Left cardiac atrium (tissue), 4 donors: ENCODE measurements around the gene RPUSD1. TPM values are rescaled to one million over a fixed set of nuclear protein-coding genes. Genes with fewer than 3 reads are reported as not detected.

Experiments
- ATAC-seq, 2 donors: fragments of 200-7000 bp; cut with Tn5 transposase; one replicate each; pipeline ENCODE4 v1.9.1; 2020; ENCODE audit warnings: mild to moderate bottlenecking in 2 of 2, moderate library complexity in 2 of 2
- DNase-seq: peaks from one replicate; pipeline ENCODE4 v3.0.0-alpha.2; 2020
- intact Hi-C, 2 donors: fragments of 100-400 bp; cut with DNase I; formaldehyde crosslinking; loops; one replicate each; pipeline versions ENCODE4 v1.14.1 to v1.15.1; 2022 to 2023
- total RNA-seq, 2 donors: library from RNA; stranded (reverse); fragmentation: NEBNext Ultra II Directional; extraction: Animal tissue kit (Norgen Biotek cat#: 25700); gene quantifications; one replicate each; pipeline ENCODE4 v1.2.1, GENCODE V29; 2021
- donor health status: DM: no; HTN: yes; CAD: no.
- donor health status: DM: no; HTN: yes; CAD: no; lungs with severe emphysema.
- donor health status: DM: yes; HTN: yes; CAD: no.
- donor health status: Dilated cardiomyopathy.

RPUSD1 gene
- total RNA-seq, 2 donors from 2014 or later, result 11.1 to 11.4 TPM

- intact Hi-C loops, result no loop called here
- DNase-seq (no peak), ATAC-seq (peak; percentile 5 to 31)
Measured at GRCh38 chr16:774086-775001, 13.8 kb downstream of the RPUSD1 start.

- ATAC-seq (no peak), DNase-seq (no peak)
- intact Hi-C loops, result no loop called here
Measured at GRCh38 chr16:772959-773358, 15.2 kb downstream of the RPUSD1 start.

- no peak for ATAC-seq
- intact Hi-C loops, result no loop called here
- DNase-seq, result no peak
Measured at GRCh38 chr16:770411-770810, 17.8 kb downstream of the RPUSD1 start.

GRCh38 chr16:769934-770333, 18.2 kb downstream of the RPUSD1 start:
- DNase-seq, result no peak
- intact Hi-C loops, result no loop called here
- peak in 1 of 2 donors; percentile 6 for ATAC-seq

- DNase-seq, result no peak
Measured at GRCh38 chr16:769184-769784, 18.9 kb downstream of the RPUSD1 start.

GRCh38 chr16:768428-768827, 19.8 kb downstream of the RPUSD1 start:
- ATAC-seq (no peak), DNase-seq (no peak)
- intact Hi-C loops, result no loop called here

More at GRCh38 chr16:769184-769784, 18.9 kb downstream of the RPUSD1 start:
- peak in 1 of 2 donors; percentile 15 for ATAC-seq
- intact Hi-C loops, result no loop called here

GRCh38 chr16:767743-768235, 20.4 kb downstream of the RPUSD1 start:
- intact Hi-C loops, result no loop called here
- no peak for DNase-seq
- ATAC-seq, result no peak

GRCh38 chr16:766820-767640, 21.2 kb downstream of the RPUSD1 start:
- intact Hi-C loops, result no loop called here
- no peak for ATAC-seq
- no peak for DNase-seq

- intact Hi-C loops, result no loop called here
- ATAC-seq (no peak), DNase-seq (no peak)
Measured at GRCh38 chr16:766008-766819, 22.0 kb downstream of the RPUSD1 start.

GRCh38 chr16:765488-765865, 22.7 kb downstream of the RPUSD1 start:
- intact Hi-C loops, result no loop called here
- ATAC-seq, result no peak
- no peak for DNase-seq

- DNase-seq, result no peak
- ATAC-seq, result no peak
- intact Hi-C loops, result no loop called here
Measured at GRCh38 chr16:764848-765487, 23.2 kb downstream of the RPUSD1 start.

GRCh38 chr16:764184-764750, 23.9 kb downstream of the RPUSD1 start:
- intact Hi-C loops, result no loop called here
- no peak for DNase-seq
- ATAC-seq, result no peak

- intact Hi-C loops, result no loop called here
- DNase-seq, result no peak
- ATAC-seq, result no peak
Measured at GRCh38 chr16:763369-764183, 24.6 kb downstream of the RPUSD1 start.

- ATAC-seq (no peak), DNase-seq (no peak)
- intact Hi-C loops, result no loop called here
Measured at GRCh38 chr16:762595-763268, 25.4 kb downstream of the RPUSD1 start.

GRCh38 chr16:761625-762513, 26.3 kb downstream of the RPUSD1 start:
- DNase-seq, result no peak
- intact Hi-C loops, result no loop called here

More at GRCh38 chr16:761625-762513, 26.3 kb downstream of the RPUSD1 start:
- ATAC-seq, result no peak
